A549 (cell line): ENCODE data around the gene ALPK3.

ENCODE experiments used
- BCL3 ChIP-seq: fragments of >200 bp; sonication (Bioruptor Twin); formaldehyde crosslinking; IDR thresholded peaks from 3 replicates; pipeline ENCODE4 v1.6.1; 2016
- BHLHE40 ChIP-seq: IDR thresholded peaks from 2 replicates; pipeline ENCODE4 v1.6.1; 2012; ENCODE audit warnings: low read depth, low read length, inconsistent platforms
- CTCF ChIP-seq: fragments of >200 bp; sonication (Bioruptor Twin); formaldehyde crosslinking; IDR thresholded peaks from 3 replicates; pipeline ENCODE4 v1.5.1; 2016
- EHMT2 ChIP-seq: fragments of 200-600 bp; sonication (generic); IDR thresholded peaks from 2 replicates; pipeline ENCODE4 v1.6.1; 2016; ENCODE audit warnings: antibody characterized with exemption, low read depth, mild to moderate bottlenecking, moderate library complexity
- JUN ChIP-seq, 2 experiments: fragments of >200 bp; sonication (Bioruptor Twin); formaldehyde crosslinking; IDR thresholded peaks; 2 replicates in 1 of 2; 3 replicates in 1 of 2; pipeline ENCODE4 v1.6.1; 2016 to 2017
- KDM1A ChIP-seq: fragments of 200-600 bp; sonication (generic); IDR thresholded peaks from 2 replicates; pipeline ENCODE4 v1.6.1; 2016; ENCODE audit warnings: low read depth, mild to moderate bottlenecking
- POLR2A ChIP-seq: IDR thresholded peaks from 2 replicates; pipeline ENCODE4 v1.6.1; 2012; ENCODE audit warnings: mild to moderate bottlenecking, low read length
- RAD21 ChIP-seq, 2 experiments: fragments of >200 bp in 1 of 2; sonication (Bioruptor Twin) in 1 of 2; formaldehyde crosslinking in 1 of 2; IDR thresholded peaks in 1 of 2; conservative IDR thresholded peaks in 1 of 2; 2 replicates in 1 of 2; 3 replicates in 1 of 2; pipeline ENCODE4 v1.6.1; 2012 to 2018; ENCODE audit warnings: inconsistent platforms in 1 of 2
- RCOR1 ChIP-seq: fragments of 150-350 bp; IDR thresholded peaks from 2 replicates; pipeline ENCODE4 v1.6.1; 2014; ENCODE audit warnings: antibody characterized with exemption, low read length, low read depth
- REST ChIP-seq: fragments of 200-600 bp; sonication (generic); IDR thresholded peaks from 2 replicates; pipeline ENCODE4 v1.6.1; 2016; ENCODE audit warnings: antibody characterized with exemption, mild to moderate bottlenecking, moderate library complexity
- RFX5 ChIP-seq: fragments of 450-650 bp; IDR thresholded peaks from 2 replicates; pipeline ENCODE4 v1.7.1; 2014; ENCODE audit warnings: antibody characterized with exemption, mild to moderate bottlenecking, moderate library complexity
- SMC3 ChIP-seq: fragments of >200 bp; sonication (Bioruptor Twin); formaldehyde crosslinking; IDR thresholded peaks from 3 replicates; pipeline ENCODE4 v1.6.1; 2018; ENCODE audit warnings: inconsistent platforms
- USF2 ChIP-seq: fragments of 450-650 bp; IDR thresholded peaks from 2 replicates; pipeline ENCODE4 v1.6.1; 2014; ENCODE audit warnings: antibody characterized with exemption
- ZFP36 ChIP-seq: fragments of 450-650 bp; IDR thresholded peaks from 2 replicates; pipeline ENCODE4 v1.6.1; 2014; ENCODE audit warnings: borderline replicate concordance; ENCODE audit not compliant: partially characterized antibody

GRCh38 chr15:84880007-84880406 is 62.9 kb downstream of the ALPK3 start:
- TF ChIP-seq EHMT2 (no peak), CTCF (no peak), RAD21 (conservative IDR thresholded peaks at IDR 0.05 in 1 of 2, IDR thresholded peaks at IDR 0.05 in 1 of 2) (no peak), POLR2A (no peak), REST (no peak), ZFP36 (no peak), RCOR1 (no peak), BCL3 (no peak), RFX5 (no peak), BHLHE40 (no peak), JUN (IDR thresholded peaks at IDR 0.05) (no peak), SMC3 (no peak), USF2 (no peak), KDM1A (no peak)
